SU-DHL-6 (cell line): Measurements from ENCODE around the gene MRM2.

Experiments
- EZH2phosphoT487 ChIP-seq: fragments of 200-600 bp; sonication (generic), shearing (Covaris generic); conservative IDR thresholded peaks from 2 replicates; pipeline ENCODE4 v1.6.1; 2018; ENCODE audit warnings: mild to moderate bottlenecking, antibody characterized with exemption, low read length, moderate library complexity, mixed read lengths
- TF ChIP-seq, protein P1 (sequence below): fragments of 200-600 bp; sonication (generic); IDR thresholded peaks from one replicate; pipeline ENCODE4 v1.5.1; 2017; ENCODE audit warnings: antibody characterized with exemption, mild to moderate bottlenecking, low read length, moderate library complexity; ENCODE audit not compliant: insufficient read depth, poor library complexity, severe bottlenecking

DNA sequence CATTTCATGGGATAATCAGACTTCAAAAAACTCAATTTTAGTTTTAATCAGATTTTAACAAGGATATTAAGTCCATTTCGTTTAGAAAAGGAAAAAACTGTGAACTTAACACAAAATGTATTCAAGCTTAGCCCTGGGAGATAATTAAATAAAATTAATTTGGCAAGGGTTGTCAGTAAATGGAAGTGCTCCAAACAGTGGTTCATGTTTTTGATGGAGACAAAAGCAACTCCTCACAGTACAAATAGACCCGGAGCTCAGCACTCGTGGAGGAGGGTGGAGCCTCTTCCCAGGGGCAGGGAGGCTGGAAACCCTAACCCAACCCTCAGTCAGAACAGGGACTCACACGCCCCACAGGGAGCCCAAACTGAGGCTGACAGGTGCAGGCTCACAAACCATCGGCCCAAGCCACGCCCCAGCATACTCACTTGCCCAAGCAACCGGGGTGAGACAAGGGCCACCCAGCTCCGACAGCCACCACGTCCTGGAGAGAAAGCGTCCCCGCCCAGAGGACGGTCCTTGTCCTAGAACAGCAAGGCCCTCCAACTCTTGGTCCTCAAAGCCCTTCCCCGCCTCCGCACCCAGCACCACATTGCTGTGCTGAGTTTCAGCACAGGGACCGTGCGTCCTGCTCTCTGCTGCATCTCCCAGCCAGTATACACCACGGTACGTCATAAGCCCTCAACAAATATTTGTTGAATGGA, 49.0 kb downstream of the MRM2 start:
- TF ChIP-seq, protein P1, sequence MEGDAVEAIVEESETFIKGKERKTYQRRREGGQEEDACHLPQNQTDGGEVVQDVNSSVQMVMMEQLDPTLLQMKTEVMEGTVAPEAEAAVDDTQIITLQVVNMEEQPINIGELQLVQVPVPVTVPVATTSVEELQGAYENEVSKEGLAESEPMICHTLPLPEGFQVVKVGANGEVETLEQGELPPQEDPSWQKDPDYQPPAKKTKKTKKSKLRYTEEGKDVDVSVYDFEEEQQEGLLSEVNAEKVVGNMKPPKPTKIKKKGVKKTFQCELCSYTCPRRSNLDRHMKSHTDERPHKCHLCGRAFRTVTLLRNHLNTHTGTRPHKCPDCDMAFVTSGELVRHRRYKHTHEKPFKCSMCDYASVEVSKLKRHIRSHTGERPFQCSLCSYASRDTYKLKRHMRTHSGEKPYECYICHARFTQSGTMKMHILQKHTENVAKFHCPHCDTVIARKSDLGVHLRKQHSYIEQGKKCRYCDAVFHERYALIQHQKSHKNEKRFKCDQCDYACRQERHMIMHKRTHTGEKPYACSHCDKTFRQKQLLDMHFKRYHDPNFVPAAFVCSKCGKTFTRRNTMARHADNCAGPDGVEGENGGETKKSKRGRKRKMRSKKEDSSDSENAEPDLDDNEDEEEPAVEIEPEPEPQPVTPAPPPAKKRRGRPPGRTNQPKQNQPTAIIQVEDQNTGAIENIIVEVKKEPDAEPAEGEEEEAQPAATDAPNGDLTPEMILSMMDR, result no peak
- TF ChIP-seq EZH2phosphoT487, result no peak
